Left forelimb (tissue), 1 donor: ENCODE data around the gene MYBPH.

Experiments
- DNase-seq: peaks from one replicate; pipeline ENCODE4 v3.0.0-alpha.2; 2018; ENCODE audit warnings: low spot score

The MYBPH gene, protein sequence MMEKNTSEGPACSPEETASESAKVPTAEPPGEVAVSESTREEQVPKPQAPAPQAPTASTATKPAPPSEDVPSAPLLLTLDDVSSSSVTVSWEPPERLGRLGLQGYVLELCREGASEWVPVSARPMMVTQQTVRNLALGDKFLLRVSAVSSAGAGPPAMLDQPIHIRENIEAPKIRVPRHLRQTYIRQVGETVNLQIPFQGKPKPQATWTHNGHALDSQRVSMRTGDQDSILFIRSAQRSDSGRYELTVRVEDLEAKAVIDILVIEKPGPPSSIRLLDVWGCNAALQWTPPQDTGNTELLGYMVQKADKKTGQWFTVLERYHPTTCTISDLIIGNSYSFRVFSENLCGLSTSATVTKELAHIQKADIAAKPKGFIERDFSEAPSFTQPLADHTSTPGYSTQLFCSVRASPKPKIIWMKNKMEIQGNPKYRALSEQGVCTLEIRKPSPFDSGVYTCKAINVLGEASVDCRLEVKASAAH

DNA sequence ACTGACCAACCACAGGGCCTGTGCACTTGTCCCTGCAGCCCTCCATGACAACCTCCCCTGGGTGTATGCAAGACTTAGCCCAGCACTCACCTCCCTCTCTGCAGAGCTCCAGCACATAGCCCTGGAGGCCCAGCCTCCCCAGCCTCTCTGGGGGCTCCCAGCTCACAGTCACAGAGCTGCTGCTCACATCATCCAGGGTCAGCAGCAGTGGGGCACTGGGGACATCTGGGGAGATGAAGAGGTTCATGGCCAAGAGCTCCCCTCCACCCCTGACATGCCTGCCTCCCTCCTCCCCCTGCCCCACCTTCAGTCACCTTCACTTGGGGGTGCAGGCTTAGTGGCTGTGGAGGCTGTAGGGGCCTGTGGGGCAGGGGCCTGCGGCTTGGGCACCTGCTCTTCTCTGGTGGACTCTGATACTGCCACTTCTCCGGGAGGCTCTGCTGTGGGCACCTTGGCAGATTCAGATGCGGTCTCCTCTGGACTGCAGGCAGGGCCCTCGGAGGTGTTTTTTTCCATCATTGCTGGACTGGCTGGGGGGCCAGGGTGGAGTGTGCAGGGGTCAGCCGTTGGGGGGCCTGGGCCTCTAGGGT, at the start of gene MYBPH:
MYBPH (minus strand) TSS at position 590 of the 590 bp plus-strand sequence; CDS start at position 519, 71 bp downstream.
- no peak for DNase-seq

DNA sequence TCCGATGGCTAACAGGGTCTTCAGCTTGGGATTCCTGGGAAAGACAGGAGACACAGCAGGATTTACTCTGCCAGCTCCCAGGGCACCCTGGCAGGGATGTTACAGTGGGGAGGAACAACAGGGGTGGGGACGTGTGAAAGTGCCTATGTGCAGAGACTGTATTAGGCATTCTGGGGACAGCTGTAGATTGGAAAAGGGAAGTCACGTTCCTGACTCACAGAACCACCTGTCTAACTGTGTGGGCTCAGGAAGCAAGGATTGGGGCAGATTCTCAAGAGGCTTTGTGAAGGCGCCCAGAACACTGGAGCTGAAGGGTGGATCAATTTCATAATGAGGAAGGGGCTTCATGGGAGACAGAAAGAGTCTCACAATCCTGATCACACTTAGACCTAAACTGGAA, 49.4 kb upstream of the MYBPH start:
- no peak for DNase-seq

DNA sequence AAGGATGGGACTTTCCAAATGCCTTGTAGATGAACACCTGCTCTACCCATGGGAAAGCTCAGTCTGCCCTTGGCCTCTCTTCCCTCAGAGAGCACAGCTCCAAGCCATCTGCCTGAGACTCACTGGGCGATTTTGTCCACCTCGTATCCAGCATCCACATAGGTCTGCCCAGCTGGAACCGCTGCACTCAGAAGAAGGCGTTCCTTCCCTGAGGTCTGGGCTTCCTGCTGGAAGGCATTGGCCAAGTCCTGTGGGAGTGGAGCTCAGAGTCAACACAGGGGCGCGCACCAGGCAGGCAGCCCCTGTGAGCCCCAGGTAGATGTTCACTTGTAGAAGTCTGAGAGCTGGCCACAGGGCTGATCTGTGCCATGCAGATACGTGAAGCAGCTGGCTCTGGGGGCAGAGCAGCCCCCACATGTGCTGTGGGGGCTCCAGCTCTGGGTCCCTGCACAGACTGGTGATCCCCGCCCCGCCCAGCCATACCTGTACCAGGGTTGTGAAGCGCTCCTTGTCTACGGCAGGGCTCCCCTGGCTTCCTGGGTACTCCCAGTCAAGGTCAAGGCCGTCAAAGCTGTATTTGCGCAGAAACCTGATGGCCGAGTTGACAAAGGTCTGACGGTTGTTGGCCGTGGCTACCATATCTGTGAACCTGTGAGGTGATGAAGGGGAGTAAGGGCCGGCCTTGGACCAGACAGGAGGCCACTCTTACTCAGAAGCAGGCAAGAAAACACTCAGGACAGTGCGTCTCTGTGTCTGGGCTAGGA, 47.6 kb upstream of the MYBPH start:
- DNase-seq, result no peak

DNA sequence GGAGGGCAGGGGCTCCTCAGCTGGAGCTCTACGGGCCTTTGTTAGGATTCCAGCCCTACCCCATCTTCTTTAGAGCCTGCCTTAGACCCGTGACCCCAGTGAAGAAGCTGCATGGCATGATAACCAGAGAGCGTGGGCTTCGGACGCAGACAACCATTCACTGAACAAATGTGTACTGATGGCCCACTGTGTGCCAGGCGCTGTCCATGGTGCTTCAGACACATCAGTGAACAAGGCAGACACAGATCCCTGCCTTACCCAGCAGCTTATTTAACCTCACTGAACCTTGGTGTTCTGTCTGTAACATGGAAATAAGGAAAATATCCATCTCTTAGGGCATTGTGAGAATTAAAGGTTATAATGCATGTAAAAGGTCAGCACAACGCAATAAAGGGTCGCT, 44.3 kb upstream of the MYBPH start:
- DNase-seq, result no peak

DNA sequence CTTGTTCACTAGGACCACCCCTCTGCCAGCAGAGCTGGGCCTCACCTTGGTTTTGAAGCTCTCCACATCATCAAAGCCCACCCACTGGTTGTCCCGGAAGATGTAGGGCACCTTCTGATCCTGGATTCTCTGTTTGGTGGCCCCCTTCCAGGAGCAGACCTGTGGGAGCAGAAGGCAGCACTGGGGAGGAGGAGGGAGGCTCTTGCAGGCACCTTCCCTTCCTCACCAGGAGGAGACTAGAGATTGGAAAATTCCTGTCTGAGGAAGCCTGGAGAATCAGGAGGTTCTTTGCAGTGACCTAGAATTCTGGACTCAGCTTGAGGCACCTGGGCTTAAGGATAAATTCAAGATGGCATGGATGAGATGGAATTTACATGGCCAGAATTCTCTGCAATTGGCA, 43.5 kb upstream of the MYBPH start:
- no peak for DNase-seq

DNA sequence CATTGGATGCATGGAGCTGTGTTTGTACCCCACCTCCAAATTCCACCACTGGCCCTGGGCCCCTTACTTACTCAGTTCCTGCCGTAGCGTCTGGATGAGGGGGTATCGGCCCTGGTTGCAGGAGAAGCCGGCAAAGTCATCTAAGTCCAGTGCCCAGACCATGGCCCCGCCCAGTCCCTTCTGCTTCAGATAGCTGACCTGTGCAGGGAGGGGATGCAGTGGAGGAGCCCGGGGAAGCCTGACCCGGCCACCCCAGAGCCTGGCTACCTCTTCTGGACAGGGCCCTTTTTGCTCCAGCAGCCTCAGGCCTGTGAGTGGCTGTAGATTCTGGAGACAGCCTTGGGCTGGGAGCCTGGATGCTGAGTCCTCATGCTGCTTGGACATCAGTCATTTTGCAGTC, 42.0 kb upstream of the MYBPH start:
- DNase-seq, result no peak

DNA sequence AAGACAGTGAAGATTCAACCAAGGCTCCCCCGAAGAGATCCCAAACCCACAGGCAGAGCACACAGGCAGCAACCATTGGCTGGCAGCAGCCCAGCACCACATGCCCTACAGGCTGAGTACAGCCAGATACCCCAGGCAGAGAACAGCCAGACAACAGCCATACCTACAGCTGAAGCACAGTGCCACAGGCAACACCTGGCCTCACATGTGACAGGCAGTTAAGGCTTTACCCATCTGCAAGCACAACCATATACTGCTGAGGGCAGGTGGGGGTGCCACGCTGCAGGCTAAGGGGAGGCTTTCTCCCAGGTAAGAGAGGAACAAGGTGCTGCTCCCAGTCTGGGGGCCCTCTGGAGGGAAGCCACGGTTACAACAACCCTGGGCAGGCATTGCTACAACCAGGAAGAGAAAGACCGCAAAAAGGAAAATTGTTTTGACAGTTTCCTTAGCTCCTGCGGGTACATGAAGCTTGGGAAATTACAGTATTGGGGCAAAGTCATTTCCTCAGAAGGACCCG, 41.6 kb upstream of the MYBPH start:
- no peak for DNase-seq

DNA sequence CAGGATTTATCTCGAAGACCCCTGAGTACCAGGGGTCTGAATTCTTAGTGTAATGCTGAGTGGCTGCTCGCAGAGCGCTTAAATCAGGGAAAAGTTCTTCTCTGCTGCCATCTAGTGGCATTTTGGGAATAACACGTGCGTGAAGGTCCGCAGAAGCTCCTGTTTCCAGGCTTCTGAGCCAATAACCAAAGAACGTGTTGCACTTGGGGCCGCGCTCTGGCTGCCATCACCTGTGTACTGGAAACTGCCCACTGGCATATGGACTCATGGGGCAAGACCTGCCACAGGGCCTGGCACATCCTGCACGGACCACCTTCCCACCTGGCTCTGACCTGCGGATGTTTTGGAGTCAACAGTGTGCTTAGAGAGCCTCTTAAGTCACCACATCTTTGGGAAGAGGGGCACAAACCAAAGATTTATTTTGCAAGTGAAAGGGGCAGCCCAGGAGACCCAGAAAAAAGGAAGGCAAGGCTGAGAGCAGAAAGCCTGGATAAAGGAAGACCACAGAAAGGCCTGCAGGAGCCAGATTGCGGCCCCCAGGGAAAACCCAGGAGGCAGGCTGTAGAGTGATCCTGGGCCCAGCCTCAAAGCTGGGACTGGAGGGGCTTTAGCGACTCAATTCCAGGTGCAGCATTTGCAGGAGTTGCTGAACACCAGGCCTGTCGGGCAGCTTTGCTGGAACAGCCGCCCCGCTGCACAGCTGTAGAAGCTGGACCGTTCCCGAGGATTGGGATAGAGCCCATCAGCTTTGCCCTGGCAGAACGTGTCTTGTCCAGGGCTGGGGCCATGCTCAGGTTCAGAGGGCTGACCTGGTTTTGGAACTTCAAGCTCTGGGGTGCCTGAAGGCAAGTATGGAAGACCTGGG, 40.9 kb upstream of the MYBPH start:
- no peak for DNase-seq

DNA sequence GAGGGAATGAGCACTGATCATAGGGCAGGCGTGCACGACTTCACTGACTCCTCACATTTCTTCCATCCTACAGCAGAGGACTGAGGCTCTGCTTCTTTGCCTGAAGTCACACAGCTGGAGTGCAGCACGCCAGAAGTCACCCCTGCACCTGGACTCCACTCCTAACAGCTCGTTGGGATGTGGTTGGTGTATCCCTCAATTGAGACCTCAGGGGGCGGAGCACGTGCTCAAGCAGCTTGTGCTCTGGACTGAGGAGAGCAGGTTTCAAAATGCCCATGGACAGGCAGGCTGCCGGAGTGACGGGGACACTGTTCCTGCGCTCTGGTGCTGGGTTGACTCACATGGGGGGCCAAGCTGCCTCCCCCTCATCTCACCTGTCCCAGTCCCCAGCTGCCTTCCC, 39.9 kb upstream of the MYBPH start:
- DNase-seq, result no peak

DNA sequence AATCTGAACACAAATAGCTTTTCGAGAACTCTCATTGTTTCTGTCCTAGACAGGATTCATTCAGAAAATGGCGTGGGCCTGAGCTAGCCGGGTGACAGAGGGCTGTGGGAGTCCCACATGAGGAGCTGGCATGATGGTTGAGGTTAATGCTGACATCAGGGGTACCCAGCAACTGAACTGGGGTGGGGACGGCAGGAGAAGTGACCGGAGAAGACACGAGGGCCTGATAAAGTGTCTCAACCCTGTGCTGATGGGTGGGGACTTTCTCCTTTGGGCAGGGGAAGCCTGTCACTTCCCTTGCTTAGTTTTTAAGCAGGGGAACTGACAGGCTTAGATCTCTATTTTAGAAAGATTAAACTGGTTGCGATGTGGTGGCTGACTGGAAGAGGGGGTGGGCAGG, 39.2 kb upstream of the MYBPH start:
- no peak for DNase-seq

DNA sequence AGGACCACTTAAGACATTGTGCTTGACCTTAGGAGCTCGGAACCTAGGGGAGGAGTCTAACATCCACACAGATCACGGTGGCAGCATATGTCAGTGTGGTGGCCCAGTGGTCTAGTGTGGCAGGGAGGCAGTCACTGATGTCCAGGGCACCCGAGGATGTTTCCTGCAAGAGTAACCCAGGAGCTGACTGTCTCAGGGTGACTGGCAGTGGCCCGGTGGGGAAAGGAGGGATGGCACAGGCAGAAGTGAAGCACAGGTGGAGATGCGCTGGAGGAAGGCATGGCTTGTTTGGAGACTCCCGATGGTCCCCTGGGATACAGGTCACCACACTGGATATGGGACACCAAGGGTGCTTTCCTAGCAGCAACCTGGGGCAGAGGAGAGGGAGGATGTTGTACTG, 37.5 kb upstream of the MYBPH start:
- no peak for DNase-seq

DNA sequence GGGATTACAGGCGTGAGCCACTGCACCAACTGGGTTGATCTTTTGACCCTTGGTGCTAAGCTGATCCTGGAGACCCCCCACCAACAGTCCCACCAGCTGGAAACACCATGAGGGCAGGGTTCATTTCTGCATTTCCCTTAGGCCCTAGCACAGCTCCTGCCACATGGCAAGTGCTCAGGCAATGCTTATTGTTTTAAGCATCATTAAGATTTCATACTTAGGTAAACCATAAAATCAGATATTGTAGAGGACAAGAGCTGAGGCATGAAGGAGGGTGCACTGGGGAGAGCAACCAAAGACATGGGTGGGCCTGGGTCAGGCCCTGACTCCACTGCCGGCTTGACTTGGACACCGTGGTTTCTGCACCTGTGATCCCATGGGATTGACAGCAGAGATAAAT, 36.2 kb upstream of the MYBPH start:
- no peak for DNase-seq

DNA sequence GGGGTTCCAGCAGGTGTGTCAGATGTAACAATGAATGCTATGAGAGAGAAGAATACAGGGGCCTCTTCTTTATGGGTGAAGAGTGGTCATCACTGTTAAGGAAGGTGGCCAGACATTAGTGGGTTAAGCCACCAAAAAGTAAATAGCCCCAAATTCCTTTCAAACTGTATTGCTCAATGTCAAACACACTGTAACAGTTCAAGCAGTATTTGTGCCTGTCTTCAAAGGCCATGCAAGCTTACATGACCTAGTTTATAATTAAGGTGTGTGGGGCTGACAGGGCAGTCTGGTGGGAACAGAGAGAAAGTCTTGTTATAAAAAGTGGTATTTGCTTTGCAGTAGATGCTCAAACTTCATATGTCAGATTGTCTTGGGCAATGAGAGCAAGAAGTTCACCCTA, 35.4 kb upstream of the MYBPH start:
- no peak for DNase-seq

DNA sequence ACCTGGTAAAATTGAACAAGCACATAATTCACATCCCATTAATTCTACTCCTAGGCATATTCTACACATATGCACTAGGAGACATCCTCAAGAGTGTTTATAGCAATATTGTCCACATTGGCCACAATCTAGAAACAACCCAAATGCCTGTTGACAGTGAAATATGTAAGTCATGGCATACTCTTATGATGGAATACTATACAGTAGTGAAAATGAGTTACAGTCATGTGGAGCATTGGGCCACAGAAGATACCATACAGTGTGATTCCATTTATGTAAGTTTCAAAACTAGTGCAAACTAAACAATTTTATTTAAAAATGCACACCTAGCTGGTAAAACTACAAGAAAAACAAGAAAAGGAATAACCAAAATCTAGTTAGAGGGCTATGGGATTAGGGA, 34.7 kb upstream of the MYBPH start:
- DNase-seq, result no peak

DNA sequence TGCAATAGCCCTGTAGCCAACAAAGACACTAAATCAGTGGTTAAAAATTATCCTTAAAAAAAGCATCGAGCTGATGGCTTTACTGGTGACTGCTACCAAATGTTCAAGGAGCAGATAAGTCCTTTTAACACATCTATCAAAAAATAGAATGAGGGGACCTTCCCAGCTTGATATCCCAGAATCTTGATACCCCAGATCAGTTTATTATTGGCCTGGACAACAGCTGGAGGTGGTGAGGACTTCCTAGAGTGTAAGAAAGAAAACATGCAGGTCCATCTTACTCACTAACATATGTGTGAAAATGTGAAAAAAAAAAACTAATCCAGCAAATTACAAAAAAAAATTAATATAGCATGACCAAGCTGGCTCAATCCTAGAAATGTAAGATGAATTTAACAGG, 32.6 kb upstream of the MYBPH start:
- no peak for DNase-seq

DNA sequence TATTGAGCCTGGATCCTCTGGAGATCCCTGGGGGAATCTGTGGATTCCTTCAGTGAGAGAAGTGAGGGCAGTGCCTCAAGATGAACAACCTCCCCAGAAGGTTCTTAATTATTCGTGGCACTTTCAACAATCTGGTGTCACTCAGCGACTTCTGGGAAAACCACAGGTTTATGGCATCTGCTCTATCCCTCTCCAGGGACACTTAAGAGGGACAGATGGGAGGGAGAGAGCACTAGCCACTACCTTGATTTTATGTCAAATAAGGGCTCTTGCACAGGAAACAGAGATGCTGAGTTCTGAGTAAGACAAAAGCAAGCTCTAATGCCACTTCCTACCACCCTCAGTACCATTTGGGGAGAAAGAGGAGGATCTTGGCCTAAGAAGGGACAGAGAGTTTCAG, 32.1 kb upstream of the MYBPH start:
- no peak for DNase-seq

DNA sequence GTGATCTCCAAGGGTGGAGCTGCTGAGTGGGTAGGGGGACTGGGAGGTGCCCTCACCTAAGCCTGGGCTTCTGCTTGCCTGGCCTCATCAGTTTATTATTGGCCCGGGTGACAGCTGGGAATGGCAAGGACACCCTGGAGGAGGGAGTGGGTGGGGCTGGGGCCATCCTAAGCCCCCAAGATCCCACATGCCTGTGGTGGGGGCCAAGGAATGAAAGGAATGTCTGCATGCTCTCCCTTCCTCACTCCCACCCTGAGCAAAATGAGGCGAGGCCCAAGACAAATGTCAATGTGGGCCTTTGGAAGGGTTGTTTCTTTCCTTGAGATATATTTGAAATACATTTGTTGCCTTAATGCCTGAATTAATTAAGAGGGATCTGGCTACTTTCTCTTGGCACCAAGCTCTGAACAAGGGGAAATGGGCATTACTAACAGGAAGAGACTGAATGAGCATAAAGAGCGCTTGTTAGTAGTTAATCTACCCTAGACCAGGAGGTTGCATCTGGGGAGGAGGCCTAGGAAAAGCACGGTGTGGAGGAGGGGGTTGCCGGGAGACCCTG, 30.6 kb upstream of the MYBPH start:
- no peak for DNase-seq

DNA sequence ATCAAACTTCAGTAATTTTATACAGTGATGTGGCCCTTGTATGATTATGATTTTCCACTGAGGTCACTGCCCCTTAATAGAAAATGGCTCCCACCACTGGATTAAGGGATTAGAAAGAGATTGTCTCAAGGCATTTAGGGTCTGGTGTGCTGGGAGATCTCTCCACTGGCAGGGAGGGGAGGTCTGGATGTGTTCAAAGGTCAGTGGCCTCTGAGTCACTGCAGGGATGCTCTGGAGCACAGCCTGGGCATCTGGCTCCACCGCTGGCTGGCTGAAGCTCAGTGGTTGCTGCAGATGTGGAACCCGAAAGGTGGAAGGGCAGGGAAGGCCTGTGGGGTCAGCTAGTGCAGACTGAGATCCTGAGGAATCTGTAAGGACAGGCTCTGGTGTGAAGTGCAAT, 29.1 kb upstream of the MYBPH start:
- DNase-seq, result no peak

DNA sequence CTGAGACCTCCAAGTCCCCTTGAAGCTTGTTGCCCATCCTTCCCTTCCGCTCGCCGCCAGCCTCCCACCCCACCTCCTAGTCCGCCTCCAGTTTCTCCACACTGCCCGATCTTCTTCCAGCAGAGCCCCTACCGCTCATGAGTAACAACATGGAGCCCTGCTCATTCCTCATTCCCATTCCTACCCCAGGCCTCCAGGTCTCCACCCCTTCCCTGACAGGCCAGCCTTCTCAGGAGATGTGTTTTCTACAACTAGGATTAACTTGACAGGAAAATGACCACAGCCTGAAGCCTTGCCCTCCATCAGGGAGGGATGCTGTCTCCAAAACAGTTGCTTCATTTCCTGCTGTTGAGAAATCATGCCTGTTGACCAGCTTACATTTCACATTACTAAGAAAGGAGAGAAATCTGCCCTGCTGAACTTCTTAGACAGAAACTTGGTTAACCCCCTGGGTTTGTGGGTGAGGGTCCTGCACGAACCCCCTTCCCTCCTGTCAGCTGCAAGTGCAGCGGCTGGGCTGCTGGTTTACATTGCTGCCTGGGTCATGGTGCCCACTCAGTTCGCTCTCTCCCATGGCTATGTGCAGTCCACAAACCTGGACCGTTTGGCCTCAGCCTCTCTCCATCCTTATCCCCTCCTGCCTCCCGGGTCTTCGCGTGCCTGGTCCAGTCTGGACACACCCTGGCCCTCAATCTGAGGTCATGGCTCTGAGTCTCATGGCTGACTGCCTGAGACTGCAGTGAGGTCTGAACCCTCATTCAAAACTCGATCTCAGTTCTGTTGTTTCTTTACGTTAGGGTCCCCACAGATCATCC, 27.0 kb upstream of the MYBPH start:
- no peak for DNase-seq

DNA sequence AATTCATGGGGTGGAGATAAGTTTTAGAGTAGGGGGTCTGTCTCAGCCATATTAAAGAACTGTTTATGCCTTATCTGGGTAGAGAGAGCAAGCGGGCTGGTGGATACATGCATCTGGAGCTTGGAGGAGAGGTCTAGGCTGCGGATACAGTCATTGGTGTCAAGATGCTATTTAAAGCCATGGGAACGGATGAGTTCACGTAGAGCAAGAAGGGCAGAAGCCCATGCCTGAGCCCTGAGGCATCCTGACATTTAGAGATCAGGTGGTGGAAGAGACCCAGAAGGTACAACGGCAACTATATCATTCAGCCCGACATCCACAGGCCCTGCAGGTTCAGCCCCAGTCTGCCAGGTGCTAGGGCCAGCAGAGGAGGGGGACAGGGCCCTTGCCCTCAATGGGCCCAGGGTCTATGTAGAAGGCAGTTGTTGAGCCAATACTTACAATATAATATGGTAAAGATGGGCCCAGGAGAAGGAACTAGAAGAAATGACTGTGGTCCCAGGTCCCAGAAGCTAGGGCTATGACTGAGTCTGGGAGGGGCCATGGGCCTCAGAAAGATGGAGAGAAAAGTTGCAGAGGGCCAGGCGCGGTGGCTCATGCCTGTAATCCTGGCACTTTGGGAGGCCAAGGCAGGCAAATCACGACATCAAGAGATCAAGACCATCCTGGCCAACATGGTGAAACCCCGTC, 26.0 kb upstream of the MYBPH start:
- DNase-seq, result no peak
